IMR-90 (cell line): ENCODE data around the gene KDM6A. TPM values are rescaled to one million over a fixed set of nuclear protein-coding genes. Genes with fewer than 3 reads are reported as not detected.

ENCODE experiments used
- ATAC-seq: fragments of 200-7000 bp; cut with Tn5 transposase; 2 replicates; pipeline ENCODE4 v1.9.1; 2020; ENCODE audit warnings: low read depth, mild to moderate bottlenecking, moderate library complexity
- BruUV-seq: library from RNA; stranded (reverse); fragments of 400-500 nt; replicated peaks from 2 replicates; lab custom pipeline; 2021; lab: Mats Ljungman, UMichigan
- CTCF ChIA-PET: fragments of 300-600 bp; formaldehyde crosslinking; extraction: SDS; loops from one replicate; lab custom pipeline; 2021; ENCODE audit warnings: antibody characterized with exemption; lab: Yijun Ruan, JAX
- POLR2A ChIA-PET: fragments of 300-600 bp; sonication (Branson Sonifier 250); formaldehyde crosslinking; loops from one replicate; lab custom pipeline; 2022; ENCODE audit warnings: antibody characterized with exemption; ENCODE audit not compliant: unreplicated experiment; lab: Charles Lee
- DNase-seq: peaks from one replicate; pipeline ENCODE4 v3.0.0; 2013
- H2AFZ ChIP-seq: replicated peaks from 2 replicates; pipeline ENCODE3; 2013; ENCODE audit warnings: low read length, mild to moderate bottlenecking; ENCODE audit not compliant: poor library complexity
- H2AK5ac ChIP-seq: 2 replicates; pipeline ENCODE4 v1.6.1; 2013; ENCODE audit warnings: low read depth, low read length, inconsistent platforms
- H2AK9ac ChIP-seq: replicated peaks from 2 replicates; pipeline ENCODE3; 2013; ENCODE audit warnings: mild to moderate bottlenecking, low read depth, low read length, moderate library complexity; ENCODE audit not compliant: poor library complexity
- H2BK120ac ChIP-seq: 2 replicates; pipeline ENCODE4 v1.6.1; 2013; ENCODE audit warnings: low read depth, low read length, inconsistent platforms
- H2BK15ac ChIP-seq: 3 replicates; pipeline ENCODE4 v1.6.1; 2013; ENCODE audit warnings: low read depth, low read length, inconsistent platforms
- H2BK20ac ChIP-seq: 2 replicates; pipeline ENCODE4 v1.6.1; 2013; ENCODE audit warnings: low read depth, mild to moderate bottlenecking, inconsistent platforms, low read length, moderate library complexity
- H2BK5ac ChIP-seq: 2 replicates; pipeline ENCODE4 v1.6.1; 2013; ENCODE audit warnings: mild to moderate bottlenecking, low read depth, low read length, inconsistent platforms; ENCODE audit not compliant: poor library complexity, severe bottlenecking
- H3K14ac ChIP-seq: replicated peaks from 2 replicates; pipeline ENCODE4 v1.6.1; 2013; ENCODE audit warnings: low read depth, low read length, inconsistent platforms
- H3K18ac ChIP-seq: 2 replicates; pipeline ENCODE4 v1.6.1; 2013; ENCODE audit warnings: low read depth, low read length, control low read depth
- H3K23ac ChIP-seq: 2 replicates; pipeline ENCODE4 v1.6.1; 2013; ENCODE audit warnings: low read depth, low read length, inconsistent platforms
- H3K27ac ChIP-seq: 2 replicates; pipeline ENCODE4 v1.5.1; 2013; ENCODE audit warnings: mild to moderate bottlenecking, control low read depth, low read length; ENCODE audit not compliant: insufficient read depth
- H3K27me3 ChIP-seq: 2 replicates; pipeline ENCODE4 v1.6.1; 2013; ENCODE audit warnings: low read length; ENCODE audit not compliant: control insufficient read depth, insufficient read depth
- H3K36me3 ChIP-seq: 2 replicates; pipeline ENCODE4 v1.6.1; 2013; ENCODE audit warnings: low read length, mixed read lengths; ENCODE audit not compliant: control insufficient read depth, insufficient read depth
- H3K4ac ChIP-seq: 2 replicates; pipeline ENCODE4 v1.6.1; 2013; ENCODE audit warnings: low read depth, low read length, inconsistent platforms
- H3K4me1 ChIP-seq: 2 replicates; pipeline ENCODE4 v1.6.1; 2013; ENCODE audit warnings: low read length, mixed read lengths; ENCODE audit not compliant: control insufficient read depth, insufficient read depth
- H3K4me2 ChIP-seq: 2 replicates; pipeline ENCODE4 v1.6.1; 2013; ENCODE audit warnings: low read depth, mild to moderate bottlenecking, control low read depth, low read length, moderate library complexity
- H3K4me3 ChIP-seq: 2 replicates; pipeline ENCODE4 v1.5.1; 2013; ENCODE audit warnings: low read depth, mild to moderate bottlenecking, control low read depth, low read length, moderate library complexity; ENCODE audit not compliant: insufficient read depth
- H3K56ac ChIP-seq: 2 replicates; pipeline ENCODE4 v1.6.1; 2013; ENCODE audit warnings: low read length, inconsistent platforms; ENCODE audit not compliant: insufficient read depth; ENCODE audit errors: extremely low read depth
- H3K79me1 ChIP-seq, 2 experiments: 2 replicates each; pipeline ENCODE4 v1.6.1; 2013; ENCODE audit warnings: low read length in 2 of 2, inconsistent platforms in 1 of 2, low read depth in 1 of 2
- H3K9ac ChIP-seq: 2 replicates; pipeline ENCODE4 v1.6.1; 2013; ENCODE audit warnings: low read depth, low read length, control low read depth
- H3K9me1 ChIP-seq: 2 replicates; pipeline ENCODE4 v1.6.1; 2013; ENCODE audit warnings: low read length, inconsistent platforms; ENCODE audit not compliant: insufficient read depth
- H3K9me3 ChIP-seq: 2 replicates; pipeline ENCODE4 v1.6.1; 2013; ENCODE audit warnings: low read length; ENCODE audit not compliant: control insufficient read depth, insufficient read depth
- H4K20me1 ChIP-seq: 2 replicates; pipeline ENCODE4 v1.6.1; 2013; ENCODE audit warnings: low read length, inconsistent platforms; ENCODE audit not compliant: insufficient read depth
- H4K5ac ChIP-seq: 2 replicates; pipeline ENCODE4 v1.6.1; 2013; ENCODE audit warnings: mild to moderate bottlenecking, low read depth, low read length, control low read depth
- H4K8ac ChIP-seq, 2 experiments: 2 replicates each; pipeline ENCODE4 v1.6.1; 2013; ENCODE audit warnings: low read depth in 2 of 2, low read length in 2 of 2, control low read depth in 1 of 2, inconsistent platforms in 1 of 2
- H4K91ac ChIP-seq: 2 replicates; pipeline ENCODE4 v1.6.1; 2013; ENCODE audit warnings: low read depth, low read length, inconsistent platforms; ENCODE audit not compliant: insufficient read depth
- BHLHE40 ChIP-seq: fragments of 150-350 bp; IDR thresholded peaks from 2 replicates; pipeline ENCODE4 v1.6.1; 2016; ENCODE audit warnings: mild to moderate bottlenecking, low read depth, low read length
- CHD1 ChIP-seq: IDR thresholded peaks from 2 replicates; pipeline ENCODE4 v1.6.1; 2012; ENCODE audit warnings: low read depth, low read length, improper control_type of control experiment
- FOS ChIP-seq: fragments of 150-350 bp; IDR thresholded peaks from 2 replicates; pipeline ENCODE4 v1.6.1; 2016; ENCODE audit warnings: low read depth, low read length
- MAFK ChIP-seq: IDR thresholded peaks from 2 replicates; pipeline ENCODE4 v1.6.1; 2012; ENCODE audit warnings: low read depth, low read length, improper control_type of control experiment
- NFE2L2 ChIP-seq: fragments of 150-350 bp; IDR thresholded peaks from 2 replicates; pipeline ENCODE4 v1.6.1; 2016; ENCODE audit warnings: low read depth, mild to moderate bottlenecking, low read length
- RAD21 ChIP-seq: IDR thresholded peaks from 2 replicates; pipeline ENCODE4 v1.6.1; 2012; ENCODE audit warnings: low read length, improper control_type of control experiment
- WGBS, 2 experiments: methylation state at CpG; one replicate each; pipeline versions ENCODE4 v1.1.5 to v1.1.7; 2013; ENCODE audit warnings: missing lambda C conversion rate in 2 of 2; ENCODE audit not compliant: insufficient read length in 1 of 2; ENCODE audit errors: extremely low coverage in 2 of 2; 5-methylcytosine and 5-hydroxymethylcytosine counted together
- dilution Hi-C: fragments of 300-500 bp; cut with HindIII; formaldehyde crosslinking; loops from one replicate; pipeline ENCODE4 v1.14.3; 2018; ENCODE audit warnings: low sequenced_read_pairs; ENCODE audit not compliant: unreplicated experiment
- in situ Hi-C: fragments of 300-500 bp; cut with MboI; formaldehyde crosslinking; loops from 3 replicates; pipeline ENCODE4 v1.14.3; 2019; ENCODE audit warnings: low sequenced_read_pairs, inconsistent platforms, mixed read lengths
- intact Hi-C: fragments of 100-400 bp; cut with micrococcal nuclease; formaldehyde crosslinking; loops from 2 replicates; pipeline ENCODE4 v1.10.0; 2022
- polyA plus RNA-seq, 3 experiments: library from polyadenylated mRNA; depleted of rRNA; stranded (reverse); fragments of >200 nt; gene quantifications; 2 replicates each; pipeline ENCODE4 v1.2.3, GENCODE V29; 2012; ENCODE audit warnings: low replicate concordance in 1 of 3
- total RNA-seq: library from RNA; depleted of rRNA; stranded (reverse); fragments of >200 nt; gene quantifications from 2 replicates; pipeline ENCODE4 v1.2.3, GENCODE V29; 2012
- TF ChIP-seq, protein P1 (sequence below): conservative IDR thresholded peaks from 2 replicates; pipeline ENCODE4 v1.5.1; 2012; ENCODE audit warnings: mild to moderate bottlenecking, low read depth, low read length, improper control_type of control experiment

The KDM6A gene
- total and polyA plus RNA-seq, 2 of the 4 experiments (the other 2 are of a cell fraction), result 11.7 to 24.9 TPM

DNA sequence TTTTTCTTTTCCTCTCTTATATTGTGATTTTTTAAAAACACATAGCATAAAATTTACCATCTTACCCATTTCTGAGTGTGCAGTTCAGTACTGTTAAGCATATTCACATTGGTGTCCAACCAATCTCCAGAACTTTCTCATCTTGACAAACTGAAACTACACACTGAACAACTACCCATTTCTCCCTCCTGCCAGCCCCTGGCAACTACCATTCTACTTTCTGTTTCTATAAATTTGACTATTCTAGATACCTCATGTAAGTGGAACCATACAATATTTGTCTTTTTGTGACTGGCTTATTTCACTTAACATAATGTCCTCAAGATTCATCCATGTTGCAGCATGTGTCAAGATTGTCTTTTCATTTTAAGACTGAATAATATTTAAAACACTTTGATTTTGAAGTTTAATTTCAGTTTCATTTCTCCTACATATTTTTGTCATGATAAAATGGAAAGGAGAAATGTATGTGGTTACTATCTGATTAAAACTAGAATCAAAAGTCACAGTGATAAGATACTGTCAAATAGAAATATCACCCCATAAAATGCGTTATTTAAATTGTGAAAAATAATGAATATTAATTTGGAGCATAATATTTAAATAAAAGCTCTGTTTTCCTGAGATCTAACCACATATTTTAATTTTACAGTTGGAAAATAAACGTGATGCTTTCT is 204.9 kb downstream of the KDM6A start:
- Histone ChIP-seq H3K27ac (no peak overlapping the region), H3K79me1 (no peaks in the 10 kb centered on the region), H2BK15ac (no peak overlapping the region), H3K4ac (no peak overlapping the region), H3K4me2 (no peak overlapping the region), H2BK120ac (no peak overlapping the region), H4K91ac (no peak overlapping the region), H3K9me1 (no peaks in the 10 kb centered on the region), H2BK20ac (no peak overlapping the region), H4K8ac (no peak overlapping the region), H2AK9ac (no peak overlapping the region), H3K36me3 (peaks cover 4% of the 10 kb centered on the region; the same call in 1 of the 2 replicates), H3K18ac (no peak overlapping the region), H2BK5ac (no peak overlapping the region), H3K27me3 (no peaks in the 10 kb centered on the region), H2AFZ (no peak overlapping the region), H3K9me3 (no peaks in the 10 kb centered on the region), H3K4me1 (no peaks in the 10 kb centered on the region), H3K56ac (no peak overlapping the region), H2AK5ac (no peak overlapping the region), H3K23ac (no peak overlapping the region), H3K4me3 (no peak overlapping the region), H3K14ac (no peak overlapping the region), H4K5ac (no peak overlapping the region), H3K9ac (no peak overlapping the region), H4K20me1 (no peaks in the 10 kb centered on the region)
- ChIA-PET CTCF (interaction anchor here (0.6 to 1.0 kb wide), 3 partner anchors 8 to 70 kb away, joined by 3 read pairs; no protein-coding TSS in a partner anchor), POLR2A (no interaction called here)
- dilution Hi-C loops (no loop called here), intact Hi-C loops (loop anchor here (10.0 kb wide), 1 partner anchor 533 kb away; the partner anchor contains the start of gene FUNDC1), in situ Hi-C loops (no loop called here)
- no TSS peak for BruUV-seq
- ATAC-seq (no peak), DNase-seq (no peak)
- no CpG with 5 or more reads among the region's 2 CpGs for WGBS, 2 experiments
- TF ChIP-seq, protein P1, sequence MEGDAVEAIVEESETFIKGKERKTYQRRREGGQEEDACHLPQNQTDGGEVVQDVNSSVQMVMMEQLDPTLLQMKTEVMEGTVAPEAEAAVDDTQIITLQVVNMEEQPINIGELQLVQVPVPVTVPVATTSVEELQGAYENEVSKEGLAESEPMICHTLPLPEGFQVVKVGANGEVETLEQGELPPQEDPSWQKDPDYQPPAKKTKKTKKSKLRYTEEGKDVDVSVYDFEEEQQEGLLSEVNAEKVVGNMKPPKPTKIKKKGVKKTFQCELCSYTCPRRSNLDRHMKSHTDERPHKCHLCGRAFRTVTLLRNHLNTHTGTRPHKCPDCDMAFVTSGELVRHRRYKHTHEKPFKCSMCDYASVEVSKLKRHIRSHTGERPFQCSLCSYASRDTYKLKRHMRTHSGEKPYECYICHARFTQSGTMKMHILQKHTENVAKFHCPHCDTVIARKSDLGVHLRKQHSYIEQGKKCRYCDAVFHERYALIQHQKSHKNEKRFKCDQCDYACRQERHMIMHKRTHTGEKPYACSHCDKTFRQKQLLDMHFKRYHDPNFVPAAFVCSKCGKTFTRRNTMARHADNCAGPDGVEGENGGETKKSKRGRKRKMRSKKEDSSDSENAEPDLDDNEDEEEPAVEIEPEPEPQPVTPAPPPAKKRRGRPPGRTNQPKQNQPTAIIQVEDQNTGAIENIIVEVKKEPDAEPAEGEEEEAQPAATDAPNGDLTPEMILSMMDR, result no peak
- TF ChIP-seq NFE2L2 (no peak), MAFK (no peak), CHD1 (no peak), FOS (no peak), BHLHE40 (no peak), RAD21 (no peak)
